ENCODE results near the gene RAB6A. TPM values are rescaled to one million over a fixed set of nuclear protein-coding genes. Genes with fewer than 3 reads are reported as not detected.
A peak's percentile ranks its signal among the peaks of the same experiment; 100 is the strongest.

Gene RAB6A
- 10 to 100 TPM; 73.5 to 94.5 (median 84.2) TPM for polyA plus RNA-seq (ENCODE audit: low read depth in 6 of 6)

DNA sequence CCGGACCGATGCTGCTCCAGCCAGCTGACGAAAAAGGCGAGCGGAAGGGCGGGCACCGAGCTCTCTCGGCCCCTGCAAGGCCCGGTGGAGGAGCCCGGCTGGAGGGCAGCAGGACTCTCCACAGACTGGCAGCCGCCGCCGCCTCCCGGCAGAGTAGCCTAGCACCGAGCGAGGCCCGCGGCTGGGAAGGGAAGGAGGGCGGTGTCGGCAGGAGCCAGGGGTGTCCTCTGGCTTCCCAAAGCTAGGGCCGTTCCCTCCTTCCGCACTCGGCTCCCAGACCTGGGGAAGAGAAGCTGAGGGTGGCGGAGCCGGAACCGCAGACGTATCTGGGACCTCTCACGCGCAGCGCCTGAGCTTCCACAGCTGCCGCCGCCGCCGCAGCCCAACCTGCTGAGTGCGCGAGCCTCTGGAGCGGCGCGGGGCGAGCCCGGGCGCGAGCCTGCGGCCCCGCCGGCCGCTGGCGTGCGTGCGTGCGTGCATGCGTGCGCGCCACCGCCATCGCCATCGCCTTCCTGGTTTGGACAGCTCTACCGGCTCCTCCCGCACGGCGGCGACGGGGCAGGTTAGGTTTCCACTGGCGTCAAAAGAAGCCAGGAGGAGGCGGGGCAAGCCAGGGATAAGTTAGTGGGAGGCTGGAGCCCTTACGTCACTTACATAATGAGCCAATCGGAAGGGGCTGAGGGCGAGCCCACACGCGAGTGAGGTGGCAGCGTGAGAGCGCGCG is at the start of gene RAB6A:
Gene RAB6A, minus strand, starts transcription at position 396 of the 724 bp plus-strand sequence. CDS start 439 bp downstream, outside the sequence.
- no peaks in the 10 kb centered on the region for H3K36me3 Mint-ChIP-seq
- peak within 1 kb of the TSS; percentile 82 to 97 (median 92) for H3K4me3 Mint-ChIP-seq
- DNase-seq, result peak; percentile 100
- H3K4me1 Mint-ChIP-seq, result peaks cover 25 to 33% (median 29%) of the 10 kb centered on the region in 3 donors
- H3K27me3 Mint-ChIP-seq, result peaks cover 0 to 7% (median 5%) of the 10 kb centered on the region in 3 donors
- H3K9me3 Mint-ChIP-seq, result no peaks in the 10 kb centered on the region
- peak; percentile 83 to 85 for ATAC-seq (ENCODE audit: low read depth in 2 of 2)
- peak within 1 kb of the TSS; percentile 82 to 97 (median 88) for H3K27ac Mint-ChIP-seq

DNA sequence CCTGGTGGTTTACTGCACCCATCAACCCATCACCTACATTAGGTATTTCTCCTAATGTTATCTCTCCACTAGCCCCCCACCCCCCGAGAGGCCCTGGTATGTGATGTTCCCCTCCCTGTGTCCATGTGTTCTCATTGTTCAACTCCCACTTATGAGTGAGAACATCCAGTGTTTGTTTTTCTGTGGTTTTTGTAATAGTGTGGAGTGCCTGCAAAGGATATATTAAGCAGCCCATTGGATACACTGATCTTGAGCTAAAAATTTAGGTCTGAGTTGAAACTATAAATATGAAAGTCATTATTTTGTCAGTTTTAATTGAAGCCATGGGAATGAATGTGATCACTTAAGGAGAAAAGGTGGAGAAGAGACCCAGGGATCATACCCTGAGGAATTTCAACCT is 49.8 kb upstream of the RAB6A start:
- no peak for DNase-seq
- no peaks in the 10 kb centered on the region for H3K27me3 Mint-ChIP-seq
- peaks cover 12 to 17% of the 10 kb centered on the region in 2 donors for H3K36me3 Mint-ChIP-seq
- ATAC-seq (ENCODE audit: low read depth in 2 of 2), result no peak
- peaks cover 0 to 5% (median 0%) of the 10 kb centered on the region in 3 donors for H3K4me1 Mint-ChIP-seq
- H3K27ac Mint-ChIP-seq, result peak overlapping the region in 2 of 6 donors; percentile 20 to 28
- H3K4me3 Mint-ChIP-seq, result no peak overlapping the region
- H3K9me3 Mint-ChIP-seq, result no peaks in the 10 kb centered on the region

DNA sequence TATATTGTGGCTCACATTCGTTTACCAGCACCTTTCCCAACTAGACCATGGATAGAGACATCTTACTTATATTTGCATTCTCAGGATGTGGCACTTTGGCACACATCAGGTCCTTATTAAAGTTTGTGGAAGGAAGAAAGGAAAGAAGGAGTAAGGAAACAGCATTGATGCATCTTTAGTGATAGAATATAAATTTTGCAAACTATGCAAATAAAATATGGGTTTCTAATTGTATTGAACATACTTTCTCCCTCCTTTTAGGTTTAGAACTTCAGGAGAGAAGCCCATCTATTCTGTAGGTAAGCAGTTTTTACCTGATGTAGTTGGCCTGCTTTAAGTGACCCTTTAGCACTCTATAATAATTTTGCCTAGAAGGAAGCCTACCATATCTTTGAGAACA is 47.2 kb upstream of the RAB6A start:
- H3K9me3 Mint-ChIP-seq, result no peaks in the 10 kb centered on the region
- H3K27ac Mint-ChIP-seq, result no peak overlapping the region
- H3K36me3 Mint-ChIP-seq, result peaks cover 12 to 19% of the 10 kb centered on the region in 2 donors
- ATAC-seq (ENCODE audit: low read depth in 2 of 2), result no peak
- no peaks in the 10 kb centered on the region for H3K27me3 Mint-ChIP-seq
- no peak for DNase-seq
- H3K4me3 Mint-ChIP-seq, result no peak overlapping the region
- H3K4me1 Mint-ChIP-seq, result peaks cover 0 to 12% (median 5%) of the 10 kb centered on the region in 3 donors

DNA sequence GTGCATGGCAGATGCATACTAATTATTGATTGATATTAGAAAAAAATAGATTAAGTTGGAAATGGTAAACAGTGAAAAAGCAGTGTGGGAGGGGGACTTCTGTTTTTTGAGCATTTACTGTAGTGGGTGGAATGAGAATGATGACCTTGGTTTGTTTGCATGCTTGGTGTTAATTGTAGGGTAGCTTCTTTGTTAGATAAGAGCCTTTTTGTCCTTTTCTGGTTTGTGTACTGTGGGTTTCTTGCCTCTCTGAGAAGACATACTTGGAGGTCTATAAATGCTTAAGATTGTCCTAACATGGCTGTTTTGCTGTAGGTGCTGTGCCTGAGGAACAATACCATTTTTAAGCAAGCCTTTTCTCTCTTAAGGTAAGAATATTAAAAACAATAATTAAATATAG is 43.8 kb upstream of the RAB6A start:
- no peak overlapping the region for H3K4me3 Mint-ChIP-seq
- DNase-seq (no peak), ATAC-seq (ENCODE audit: low read depth in 2 of 2) (no peak)
- no peaks in the 10 kb centered on the region for H3K27me3 Mint-ChIP-seq
- no peaks in the 10 kb centered on the region for H3K9me3 Mint-ChIP-seq
- H3K27ac Mint-ChIP-seq, result peak overlapping the region in 1 of 6 donors; percentile 18
- peaks cover 3 to 7% (median 5%) of the 10 kb centered on the region in 3 donors for H3K4me1 Mint-ChIP-seq
- H3K36me3 Mint-ChIP-seq, result peaks cover 12 to 19% of the 10 kb centered on the region in 2 donors

DNA sequence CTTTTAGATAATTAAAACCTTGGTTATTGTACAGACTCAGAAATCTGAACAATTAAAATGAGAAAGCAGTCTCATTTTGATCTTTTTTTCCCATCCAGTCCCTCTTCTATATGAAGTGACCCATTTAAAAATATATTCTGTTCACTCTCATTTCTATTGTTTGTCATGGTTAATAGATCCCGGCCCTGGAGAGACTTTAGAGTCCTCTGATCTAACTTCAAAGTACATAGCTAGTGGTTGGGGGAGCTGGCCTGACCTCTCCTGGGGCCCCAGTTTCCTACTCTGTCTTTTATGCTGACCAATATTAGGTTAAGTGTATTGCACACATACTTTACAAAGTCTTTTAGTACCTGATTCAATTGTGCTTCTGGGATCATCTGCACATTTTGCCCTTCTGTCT is 40.3 kb upstream of the RAB6A start:
- Mint-ChIP-seq H3K4me1 (peaks cover 3 to 7% (median 5%) of the 10 kb centered on the region in 3 donors), H3K27me3 (no peaks in the 10 kb centered on the region), H3K36me3 (peaks cover 6 to 9% of the 10 kb centered on the region in 2 donors)

DNA sequence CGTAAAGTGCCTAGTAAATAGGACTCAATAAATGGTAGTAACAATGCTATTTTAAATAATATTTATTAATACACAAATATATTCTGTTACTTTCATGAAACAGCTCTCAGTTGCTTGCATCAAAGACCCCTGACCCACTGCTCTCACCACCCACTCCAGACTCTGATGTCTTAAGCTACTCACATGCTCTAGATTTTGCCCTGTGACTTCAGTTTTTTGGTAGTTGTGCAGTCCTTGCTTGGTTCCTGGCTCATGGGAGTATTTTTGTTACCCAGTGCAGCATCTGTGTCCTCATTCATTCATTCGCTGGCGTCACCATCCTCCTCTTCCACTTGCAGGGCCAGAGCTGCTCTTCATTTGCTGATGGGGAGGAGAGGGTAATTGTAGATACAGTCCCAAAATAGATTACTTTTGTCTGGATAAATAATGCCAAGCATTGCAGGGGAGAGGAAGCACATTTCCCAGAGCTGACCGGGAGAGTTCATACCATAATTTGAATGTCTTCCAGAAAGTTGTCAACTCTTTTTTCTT is 39.5 kb upstream of the RAB6A start:
- no peaks in the 10 kb centered on the region for H3K27me3 Mint-ChIP-seq
- H3K9me3 Mint-ChIP-seq, result no peaks in the 10 kb centered on the region
- H3K4me1 Mint-ChIP-seq, result peaks cover 5 to 7% (median 5%) of the 10 kb centered on the region in 3 donors
- ATAC-seq (ENCODE audit: low read depth in 2 of 2), result no peak
- no peak overlapping the region for H3K27ac Mint-ChIP-seq
- no peak for DNase-seq
- peaks cover 0 to 5% of the 10 kb centered on the region in 2 donors for H3K36me3 Mint-ChIP-seq
- H3K4me3 Mint-ChIP-seq, result no peak overlapping the region

More for the DNA sequence above, 40.3 kb upstream of the RAB6A start:
- Mint-ChIP-seq H3K27ac (no peak overlapping the region), H3K9me3 (no peaks in the 10 kb centered on the region), H3K4me3 (no peak overlapping the region)
- ATAC-seq (ENCODE audit: low read depth in 2 of 2), result no peak
- DNase-seq, result no peak

DNA sequence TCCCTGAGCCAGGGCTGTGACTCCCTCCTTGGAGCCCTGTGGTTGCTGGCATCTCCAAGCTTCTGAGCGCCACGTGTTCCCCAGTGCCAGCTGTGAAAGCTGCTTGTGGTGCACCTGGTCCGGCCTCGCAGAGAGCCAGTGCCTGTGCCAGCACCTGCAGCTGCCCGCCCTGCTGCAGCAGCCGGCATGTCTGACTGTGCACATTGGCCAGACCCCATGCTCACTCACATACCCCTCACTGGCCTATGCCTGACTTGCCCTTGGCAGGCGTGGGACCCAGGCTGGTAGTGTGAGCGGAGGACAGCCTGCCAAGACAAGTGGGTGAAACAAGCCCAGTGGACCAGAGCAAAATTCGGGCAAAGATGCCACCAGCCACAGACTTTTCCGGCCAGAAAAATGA is 36.6 kb upstream of the RAB6A start:
- Mint-ChIP-seq H3K27me3 (no peaks in the 10 kb centered on the region), H3K9me3 (no peaks in the 10 kb centered on the region), H3K36me3 (peaks cover 0 to 5% of the 10 kb centered on the region in 2 donors), H3K4me1 (peaks cover 0 to 9% (median 5%) of the 10 kb centered on the region in 3 donors), H3K4me3 (no peak overlapping the region), H3K27ac (peak overlapping the region in 1 of 6 donors; percentile 27)
- ATAC-seq (ENCODE audit: low read depth in 2 of 2) (no peak), DNase-seq (no peak)

DNA sequence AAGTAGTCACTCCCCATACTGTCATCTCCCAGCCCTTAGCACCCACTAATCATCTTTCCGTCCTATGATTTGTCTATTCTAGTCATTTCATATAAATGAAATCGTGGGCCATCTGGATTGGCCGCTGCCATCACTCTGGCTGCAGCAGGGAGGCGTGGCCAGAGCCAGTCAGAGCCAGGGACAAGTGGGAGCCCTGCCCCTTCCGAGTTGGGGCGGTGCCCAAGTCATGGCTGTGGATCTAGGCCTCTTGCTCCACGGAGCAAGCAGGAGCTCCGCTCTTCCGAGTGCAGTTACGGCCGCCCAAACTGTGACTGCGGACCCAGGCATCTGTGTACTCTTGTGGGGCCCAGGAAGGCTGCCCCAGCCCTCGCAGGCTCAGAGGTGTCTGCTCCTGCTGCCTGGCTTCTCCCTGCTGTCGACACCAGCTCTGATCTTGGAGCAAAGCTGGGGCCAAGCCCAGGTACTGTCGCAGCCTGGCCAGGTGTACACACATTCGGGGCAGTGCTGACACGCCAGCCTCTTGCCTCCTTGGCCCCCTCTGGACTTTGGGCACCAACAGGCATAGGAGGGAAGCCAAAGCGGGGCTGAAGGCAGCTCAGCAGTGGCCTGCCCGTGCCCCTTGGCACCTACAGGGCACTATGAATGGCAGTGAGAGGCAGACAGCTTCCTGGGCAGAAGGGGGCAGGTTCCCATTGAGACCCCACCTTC is 35.2 kb upstream of the RAB6A start:
- no peak for DNase-seq
- Mint-ChIP-seq H3K4me1 (peaks cover 0 to 10% (median 5%) of the 10 kb centered on the region in 3 donors), H3K27me3 (no peaks in the 10 kb centered on the region), H3K4me3 (no peak overlapping the region), H3K9me3 (no peaks in the 10 kb centered on the region), H3K27ac (no peak overlapping the region), H3K36me3 (peaks cover 0 to 5% of the 10 kb centered on the region in 2 donors)
- no peak for ATAC-seq (ENCODE audit: low read depth in 2 of 2)

DNA sequence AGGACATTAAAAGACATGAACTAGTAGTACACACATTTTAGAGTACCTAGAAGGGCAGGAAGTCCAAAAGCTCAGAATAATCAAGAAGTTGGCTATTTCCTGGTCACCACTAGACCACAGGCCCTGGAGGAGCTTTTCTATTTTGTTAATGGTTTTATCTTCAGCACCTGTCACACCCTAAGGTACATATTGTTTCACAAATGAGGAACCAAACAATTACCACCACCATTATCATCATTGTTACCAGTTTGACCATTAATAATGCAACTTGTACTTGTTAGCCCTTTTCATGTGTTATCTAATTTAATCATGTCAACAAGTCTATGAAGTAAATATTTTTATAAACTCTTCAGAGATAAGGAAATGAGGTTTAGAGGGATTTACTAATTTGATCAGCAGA is 31.7 kb upstream of the RAB6A start:
- Mint-ChIP-seq H3K27ac (no peak overlapping the region), H3K27me3 (no peaks in the 10 kb centered on the region), H3K9me3 (no peaks in the 10 kb centered on the region), H3K36me3 (peaks cover 0 to 3% of the 10 kb centered on the region in 2 donors), H3K4me1 (peaks cover 9 to 25% (median 14%) of the 10 kb centered on the region in 3 donors), H3K4me3 (no peak overlapping the region)
- ATAC-seq (ENCODE audit: low read depth in 2 of 2), result no peak
- no peak for DNase-seq

DNA sequence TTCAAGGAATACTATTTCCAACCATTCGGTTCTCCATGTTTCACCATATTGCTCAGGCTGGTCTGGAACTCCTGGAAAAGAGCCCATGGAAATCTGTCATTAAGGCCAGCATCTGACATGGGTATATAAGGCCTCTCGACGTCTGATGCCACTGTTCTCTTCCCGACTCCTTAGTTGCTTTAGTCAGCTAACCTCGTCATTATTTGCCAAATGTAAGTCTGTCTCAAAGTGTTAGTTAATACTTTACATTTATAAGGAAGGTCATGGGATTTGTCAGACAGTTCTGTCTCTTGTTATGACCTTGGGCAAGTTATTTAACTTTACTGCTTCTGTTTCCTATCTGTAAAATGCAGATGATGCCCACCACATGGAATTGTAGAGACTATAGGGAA is 28.4 kb upstream of the RAB6A start:
- DNase-seq (no peak), ATAC-seq (ENCODE audit: low read depth in 2 of 2) (no peak)
- H3K36me3 Mint-ChIP-seq, result no peaks in the 10 kb centered on the region
- no peaks in the 10 kb centered on the region for H3K27me3 Mint-ChIP-seq
- H3K4me1 Mint-ChIP-seq, result peaks cover 10 to 30% (median 17%) of the 10 kb centered on the region in 3 donors
- peak overlapping the region in 7 of 8 donors; percentile 29 to 100 (median 99) for H3K4me3 Mint-ChIP-seq
- H3K9me3 Mint-ChIP-seq, result no peaks in the 10 kb centered on the region
- H3K27ac Mint-ChIP-seq, result peak overlapping the region in 1 of 6 donors; percentile 79

DNA sequence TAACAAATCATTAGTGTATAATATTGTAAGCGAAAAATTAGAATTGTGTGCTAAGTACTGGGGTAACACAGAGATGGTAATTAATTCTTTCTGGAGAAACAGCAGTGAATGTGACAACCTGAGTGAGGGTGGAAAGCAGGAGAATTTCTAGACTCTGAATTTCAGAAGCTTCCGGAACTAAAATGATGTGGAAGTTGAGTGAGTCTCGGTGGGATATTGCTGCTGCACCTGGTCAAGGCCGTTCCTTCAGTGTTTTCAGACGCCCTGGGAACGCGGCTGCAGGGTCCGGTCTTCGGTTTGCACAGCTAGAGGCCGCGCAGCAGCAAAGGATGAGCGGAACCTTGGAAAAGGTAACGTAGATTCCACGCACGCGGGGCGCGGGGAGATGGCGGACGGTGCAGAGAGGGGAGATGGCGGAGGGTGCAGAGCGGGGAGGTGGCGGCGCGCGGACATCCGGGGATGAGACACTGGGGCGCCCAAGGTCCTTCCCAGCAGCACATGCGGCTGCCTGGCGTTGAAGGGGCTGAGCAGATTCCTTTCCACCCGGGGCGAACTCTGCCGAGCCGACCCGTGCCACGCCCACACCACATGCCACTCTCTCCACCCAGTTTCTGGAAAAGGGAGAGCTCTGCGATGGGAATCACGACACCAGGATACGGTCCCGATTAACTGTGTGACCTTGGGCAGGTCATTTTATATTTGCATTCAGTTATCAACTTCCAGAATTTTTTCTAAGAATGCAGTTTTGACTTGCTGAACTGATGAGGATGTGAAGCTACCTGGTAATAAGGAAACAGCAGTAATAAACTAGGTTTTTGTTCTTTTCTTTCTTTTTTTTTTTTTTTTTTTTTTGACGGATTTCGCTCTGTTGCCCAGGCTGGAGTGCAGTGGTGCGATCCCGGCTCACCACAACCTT is 27.0 kb upstream of the RAB6A start, which contains the start of gene MRPL48:
Gene MRPL48, plus strand, starts transcription at position 232 of the 916 bp plus-strand sequence. Its CDS starts 98 bp downstream, at position 330.
- Mint-ChIP-seq H3K4me1 (peaks cover 10 to 26% (median 12%) of the 10 kb centered on the region in 3 donors), H3K36me3 (no peaks in the 10 kb centered on the region), H3K27me3 (no peaks in the 10 kb centered on the region), H3K9me3 (no peaks in the 10 kb centered on the region), H3K27ac (peak within 1 kb of the TSS; percentile 84 to 99 (median 97)), H3K4me3 (peak within 1 kb of the TSS; percentile 91 to 100 (median 100))
- peak; percentile 86 for DNase-seq
- peak; percentile 99 to 100 for ATAC-seq (ENCODE audit: low read depth in 2 of 2)

DNA sequence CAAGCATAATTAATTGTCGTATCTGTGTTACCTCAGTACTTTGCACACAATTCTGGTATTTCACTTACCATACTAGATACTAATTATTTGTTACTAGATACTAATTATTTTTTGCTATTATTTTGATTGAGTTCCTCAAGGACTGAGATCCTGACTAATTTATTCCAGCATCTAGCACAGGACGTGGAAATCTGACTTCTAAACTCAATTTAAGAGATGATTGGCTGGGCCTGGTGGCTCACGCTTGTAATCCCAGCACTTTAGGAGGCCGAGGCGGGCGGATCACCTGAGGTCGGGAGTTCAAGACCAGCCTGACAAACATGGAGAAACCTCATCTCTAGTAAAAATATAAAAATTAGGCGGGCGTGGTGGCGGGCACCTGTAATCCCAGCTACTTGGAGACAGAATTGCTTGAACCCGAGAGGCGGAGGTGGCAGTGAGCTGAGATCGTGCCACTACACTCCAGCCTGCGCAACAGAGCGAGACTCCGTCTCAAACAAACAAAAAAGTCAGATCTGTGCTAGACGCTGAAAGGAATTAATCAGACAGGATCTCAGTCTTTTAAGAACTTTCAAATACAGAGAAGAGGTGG is 26.3 kb upstream of the RAB6A start:
- DNase-seq, result no peak
- Mint-ChIP-seq H3K27ac (peak overlapping the region; percentile 84 to 99 (median 97)), H3K4me3 (peak overlapping the region; percentile 91 to 100 (median 100)), H3K36me3 (no peaks in the 10 kb centered on the region), H3K27me3 (peaks cover 0 to 2% (median 0%) of the 10 kb centered on the region in 3 donors), H3K4me1 (peaks cover 10 to 25% (median 12%) of the 10 kb centered on the region in 3 donors), H3K9me3 (no peaks in the 10 kb centered on the region)
- ATAC-seq (ENCODE audit: low read depth in 2 of 2), result no peak

Measured in naive B cell (primary cell).